GM18873 (cell line): ENCODE data around the gene CSNK1A1.

Experiments used
- ATAC-seq: cut with Tn5 transposase; IDR thresholded peaks from one replicate; pipeline ENCODE4 v1.9.1; 2021; ENCODE audit warnings: mild to moderate bottlenecking, moderate library complexity, moderate number of reproducible peaks; ENCODE audit not compliant: unreplicated experiment, low FRiP score

Gene CSNK1A1

DNA sequence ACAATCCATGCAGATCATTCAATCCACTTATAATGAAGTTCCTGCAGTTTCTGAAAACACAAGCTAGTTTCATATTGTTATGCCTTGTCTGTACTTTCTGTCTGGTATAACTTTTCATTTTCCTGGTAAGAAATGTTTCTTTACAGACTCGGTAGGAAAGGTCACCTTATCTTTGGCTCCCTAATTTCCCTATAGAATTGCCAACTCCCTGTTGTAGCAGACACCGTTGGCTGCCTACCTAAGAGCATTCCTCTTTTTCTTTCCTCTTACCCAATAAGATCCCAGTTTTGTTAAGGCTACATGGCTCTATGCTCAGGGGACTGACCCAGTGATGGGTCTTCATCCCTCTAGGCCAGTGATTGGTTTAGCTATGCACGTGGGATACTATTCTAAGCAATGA is 23.9 kb upstream of the CSNK1A1 start:
- no peak for ATAC-seq

DNA sequence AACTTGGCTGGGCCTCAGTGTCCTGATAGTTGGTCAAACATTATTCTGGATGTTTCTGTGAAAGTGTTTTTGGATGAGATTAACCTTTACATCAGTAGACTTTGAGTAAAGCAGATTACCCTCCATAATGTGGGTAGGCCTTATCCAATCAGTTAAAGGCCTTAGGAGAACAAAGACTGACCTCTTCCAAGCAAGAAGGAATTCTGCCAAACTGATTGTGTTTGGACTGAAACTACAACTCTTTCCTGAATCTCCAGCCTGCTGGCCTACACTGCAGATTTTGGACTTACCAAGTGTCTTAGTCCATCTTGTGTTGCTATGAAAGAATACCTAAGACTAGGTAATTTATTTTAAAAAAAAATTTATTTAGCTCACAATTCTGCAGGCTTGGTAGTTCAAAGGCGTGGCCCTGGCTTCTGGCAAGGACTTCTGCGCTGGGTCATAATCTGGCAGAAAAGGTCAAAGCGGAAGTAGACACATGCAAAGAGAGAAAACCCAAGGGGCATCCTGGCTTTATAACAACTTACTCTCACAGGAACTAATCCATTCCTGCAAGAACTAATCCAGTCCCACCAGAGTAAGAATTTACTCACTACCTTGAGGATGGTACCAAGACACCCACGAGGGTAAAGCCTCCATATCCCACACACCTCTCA is 21.5 kb upstream of the CSNK1A1 start:
- no peak for ATAC-seq

DNA sequence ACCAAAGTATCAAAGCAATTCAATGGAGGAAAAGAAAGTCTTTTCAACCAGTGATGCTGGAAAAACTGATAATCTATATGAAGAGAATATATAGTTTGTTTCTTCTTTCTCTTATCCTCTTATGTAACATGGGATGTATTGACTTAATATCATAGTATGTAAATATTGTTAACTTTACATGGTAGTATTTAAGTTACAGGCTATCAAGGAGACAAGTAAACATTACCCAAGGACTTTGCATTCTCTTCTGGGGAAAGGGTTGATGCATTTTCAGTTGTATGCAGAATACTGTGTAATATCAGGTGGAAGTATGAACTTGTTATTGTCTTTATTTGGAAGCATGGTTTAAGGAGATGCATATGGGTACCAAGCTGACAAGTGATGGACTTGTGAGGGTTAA is 20.9 kb upstream of the CSNK1A1 start:
- no peak for ATAC-seq

DNA sequence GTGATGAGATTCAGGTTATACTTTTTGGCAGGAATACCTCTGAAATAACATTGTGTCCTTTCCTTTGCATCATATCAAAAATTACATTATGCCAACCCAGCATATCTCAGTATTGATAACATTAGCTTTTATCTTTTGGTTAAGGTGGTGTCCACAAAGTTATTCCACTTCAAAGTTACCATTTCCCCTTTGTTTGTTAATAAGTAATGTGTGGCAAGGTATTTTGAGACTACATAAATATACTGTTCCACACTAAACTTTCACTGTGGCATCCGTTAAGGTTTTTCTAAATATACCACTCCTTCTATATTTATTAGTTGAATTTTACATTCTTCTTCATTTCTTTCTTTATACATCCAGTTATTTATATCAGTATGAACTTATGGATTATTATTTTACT is 16.0 kb upstream of the CSNK1A1 start:
- no peak for ATAC-seq

DNA sequence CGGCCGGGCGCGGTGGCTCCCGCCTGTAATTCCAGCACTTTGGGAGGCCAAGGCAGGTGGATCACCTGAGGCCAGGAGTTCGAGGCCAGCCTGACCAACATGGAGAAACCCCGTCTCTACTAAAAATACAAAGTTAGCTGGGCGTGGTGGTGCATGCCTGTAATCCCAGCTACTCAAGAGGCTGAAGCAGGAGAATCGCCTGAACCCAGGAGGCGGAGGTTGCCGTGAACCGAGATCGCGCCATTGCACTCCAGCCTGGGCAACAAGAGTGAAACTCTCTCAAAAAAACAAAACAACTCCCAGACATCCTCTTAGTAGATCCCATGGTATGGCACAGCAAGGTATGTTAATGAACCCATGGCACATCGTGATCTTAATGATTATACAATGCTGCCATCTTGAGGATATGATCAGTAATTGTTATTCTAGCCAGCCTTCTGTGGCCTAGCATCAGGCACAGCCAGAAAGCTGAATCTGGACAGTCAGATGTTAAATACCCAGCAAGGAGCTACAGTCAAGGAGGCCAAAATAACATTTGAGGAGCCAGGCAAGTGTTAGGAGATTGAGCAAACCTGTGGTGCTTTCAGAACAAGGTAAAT is 13.4 kb upstream of the CSNK1A1 start:
- ATAC-seq, result peak; percentile 85

DNA sequence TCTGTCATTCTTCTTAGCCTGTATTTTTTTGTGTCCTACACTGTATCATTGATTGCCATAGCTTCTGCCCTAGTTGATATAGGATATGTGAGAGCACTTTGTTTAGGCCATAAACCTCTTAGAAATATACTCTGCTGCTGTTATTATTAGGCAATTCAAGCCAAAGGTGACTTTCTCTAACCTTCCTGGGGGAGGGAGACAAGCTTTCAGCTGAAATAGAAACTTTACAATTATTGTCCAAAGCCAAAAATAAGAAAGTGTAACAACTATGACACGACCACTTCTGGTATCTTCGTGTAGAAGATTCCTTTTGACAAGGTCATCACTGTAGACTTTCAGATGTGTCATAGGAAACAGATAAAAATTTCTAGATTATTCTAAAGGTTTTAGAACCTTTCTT is 12.2 kb upstream of the CSNK1A1 start:
- no peak for ATAC-seq

DNA sequence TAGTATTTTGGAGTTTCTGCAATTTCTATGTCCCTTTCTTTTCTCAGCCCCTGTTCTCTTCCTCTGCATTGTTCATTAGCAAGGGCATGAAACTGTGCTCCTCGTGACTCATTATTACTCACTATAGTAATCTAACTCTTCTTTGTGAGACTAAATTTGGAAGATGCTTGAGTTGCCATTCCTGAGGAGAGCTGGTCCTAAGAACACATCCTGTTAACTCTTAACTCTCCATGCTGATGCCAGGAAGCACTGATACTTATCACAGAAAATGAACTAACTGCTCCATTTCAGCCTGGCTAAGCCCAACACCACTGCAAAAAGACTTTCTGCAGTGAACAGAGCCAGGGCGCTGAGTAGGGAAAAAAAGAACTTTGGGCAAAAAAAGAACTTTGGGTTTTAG is 10.6 kb upstream of the CSNK1A1 start:
- no peak for ATAC-seq

DNA sequence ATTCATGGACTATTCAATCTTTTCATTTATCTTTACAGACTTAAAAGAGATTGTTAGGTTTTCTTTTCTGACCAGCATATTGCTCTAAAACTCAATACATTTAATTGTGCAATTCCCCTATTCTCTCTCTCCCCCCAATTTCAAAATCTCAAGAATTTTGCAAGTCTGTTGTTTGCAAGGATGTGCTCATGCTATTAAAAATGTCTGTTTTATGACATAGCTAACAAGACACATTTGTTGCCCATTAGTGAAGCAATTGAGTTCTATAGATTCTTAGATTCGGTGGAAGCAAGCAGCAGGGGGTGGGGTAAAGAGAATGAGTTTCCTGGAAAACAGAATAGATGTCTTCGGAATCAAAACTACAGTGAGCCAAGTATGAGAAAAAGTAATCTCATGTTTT is 8.5 kb upstream of the CSNK1A1 start:
- ATAC-seq, result no peak

DNA sequence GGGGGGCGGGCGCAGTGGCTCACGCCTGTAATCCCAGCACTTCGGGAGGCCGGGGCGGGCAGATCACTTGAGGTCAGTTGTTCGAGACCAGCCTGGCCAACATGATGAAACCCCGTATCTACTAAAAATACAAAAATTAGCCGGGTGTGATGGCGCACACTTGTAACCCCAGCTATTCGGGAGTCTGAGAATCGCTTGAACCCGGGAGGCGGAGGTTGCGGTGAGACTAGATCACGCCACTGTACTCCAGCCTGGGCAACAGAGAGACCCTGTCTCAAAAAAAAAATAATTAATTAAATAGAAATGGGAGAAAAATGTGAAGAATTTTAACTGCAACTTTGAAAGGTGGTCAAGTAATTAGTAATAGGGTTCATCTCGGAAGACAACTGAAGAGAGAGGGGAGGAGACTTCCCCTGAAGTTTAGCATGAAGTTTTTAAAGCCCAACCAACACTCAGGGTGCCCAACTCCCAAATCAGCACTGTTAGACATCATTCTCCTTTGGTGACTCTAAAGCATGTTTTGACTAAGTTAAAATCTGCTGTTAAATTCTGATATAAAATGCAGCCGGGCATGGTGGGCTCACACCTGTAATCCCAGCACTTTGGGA is 1.4 kb upstream of the CSNK1A1 start:
- no peak for ATAC-seq

DNA sequence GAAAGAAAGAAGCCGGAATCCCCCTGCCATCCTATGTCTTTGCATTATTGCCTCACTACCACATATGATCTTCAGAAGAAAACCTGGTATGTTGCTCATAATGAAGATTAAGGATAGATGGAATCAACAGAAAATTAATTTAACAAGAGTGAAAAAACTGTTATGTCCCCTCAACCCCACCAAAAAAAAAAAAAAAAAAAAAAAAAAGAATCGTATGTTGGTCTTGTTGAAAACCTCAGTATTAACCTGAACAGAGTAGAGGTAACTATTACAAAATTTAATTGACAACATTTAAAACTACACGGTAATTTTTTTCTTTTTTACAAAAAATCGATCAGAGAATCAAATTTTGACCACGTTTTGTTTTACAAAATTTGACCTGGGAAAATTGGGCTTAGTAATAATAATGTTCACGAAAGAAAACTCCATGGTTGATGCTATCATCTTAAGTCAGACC is 827 bp upstream of the CSNK1A1 start:
- no peak for ATAC-seq

DNA sequence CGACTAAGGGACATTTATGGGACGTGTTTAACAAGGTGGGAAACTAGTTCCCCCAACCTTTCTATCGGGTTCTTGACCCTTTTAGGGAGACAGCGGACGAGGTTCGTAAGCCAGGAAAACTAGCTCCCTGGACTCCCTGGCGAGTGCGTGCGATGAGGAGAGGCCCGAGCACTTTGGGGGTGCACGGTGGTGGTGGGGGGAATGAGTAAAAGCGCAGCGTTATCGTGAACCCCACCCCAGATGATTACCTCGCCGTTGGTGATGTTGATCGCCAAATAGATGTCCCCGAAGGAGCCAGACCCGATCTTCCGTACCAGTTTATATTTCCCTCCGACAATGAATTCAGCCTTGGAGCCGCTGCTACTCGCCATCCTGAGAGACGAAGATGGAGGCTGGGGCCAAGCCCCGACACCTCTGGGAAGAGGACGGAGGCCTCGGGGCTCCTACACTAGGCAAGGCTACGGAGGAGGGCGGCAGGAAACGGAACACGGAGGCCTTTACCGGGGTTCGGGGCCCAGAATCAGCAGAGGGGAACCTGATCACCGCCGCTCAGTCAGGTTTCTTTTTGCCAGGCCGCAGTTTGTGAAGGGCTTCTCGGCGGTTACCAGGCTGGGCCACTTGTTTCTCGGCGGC is 529 bp downstream of the CSNK1A1 start:
- ATAC-seq, result no peak

DNA sequence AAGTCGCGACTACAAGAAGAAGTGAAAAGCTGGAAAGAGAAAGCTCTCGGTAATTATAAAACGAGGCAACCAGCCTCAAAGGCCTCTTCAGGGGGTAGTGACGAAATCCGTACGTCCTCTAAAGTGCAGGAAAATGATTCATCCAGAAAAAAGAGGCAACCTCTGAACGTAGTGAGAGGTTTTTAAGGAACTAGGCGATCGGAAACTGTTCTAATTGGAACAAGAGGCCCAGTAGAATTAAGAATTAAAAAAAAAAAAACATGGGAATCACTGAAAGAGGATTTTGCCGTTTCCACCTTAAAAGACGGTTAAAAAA is 1.0 kb downstream of the CSNK1A1 start:
- ATAC-seq, result no peak

DNA sequence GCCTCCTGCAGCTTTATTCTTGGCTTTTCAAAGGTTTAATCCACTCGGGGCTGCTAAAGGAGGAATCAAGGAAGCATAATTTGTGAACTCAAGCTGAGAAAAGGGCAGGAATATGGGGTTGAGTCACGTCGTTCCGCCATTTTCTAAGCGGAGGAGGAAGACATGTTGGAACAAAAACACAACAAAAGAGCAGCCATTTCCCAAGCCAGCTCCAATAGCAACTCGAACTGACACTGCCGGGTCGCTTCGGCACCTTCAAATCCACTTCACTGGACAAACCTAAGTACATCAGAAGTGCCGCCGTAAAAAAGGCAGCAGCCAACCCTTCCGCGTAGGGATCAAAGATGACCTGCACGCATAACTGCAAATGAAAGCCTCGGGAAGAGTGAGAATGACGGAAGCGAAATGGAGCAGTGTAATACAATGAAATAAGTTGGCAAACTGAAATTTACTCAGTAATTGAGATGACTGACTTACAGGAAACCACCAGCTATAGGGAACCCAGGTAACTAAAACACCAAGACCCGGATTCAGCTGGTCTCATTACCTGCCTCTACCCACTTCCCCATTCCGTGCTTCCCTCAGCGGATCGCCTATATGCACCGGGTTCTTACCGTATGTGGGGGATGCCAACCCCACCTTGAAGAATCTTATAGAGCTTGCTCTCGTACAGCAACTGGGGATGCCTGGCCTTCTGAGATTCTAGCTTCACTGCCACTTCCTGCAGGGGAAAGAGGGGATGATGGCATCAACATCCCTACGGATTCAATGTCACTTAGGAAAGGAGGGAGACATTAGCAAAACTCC is 1.6 kb downstream of the CSNK1A1 start:
- no peak for ATAC-seq

DNA sequence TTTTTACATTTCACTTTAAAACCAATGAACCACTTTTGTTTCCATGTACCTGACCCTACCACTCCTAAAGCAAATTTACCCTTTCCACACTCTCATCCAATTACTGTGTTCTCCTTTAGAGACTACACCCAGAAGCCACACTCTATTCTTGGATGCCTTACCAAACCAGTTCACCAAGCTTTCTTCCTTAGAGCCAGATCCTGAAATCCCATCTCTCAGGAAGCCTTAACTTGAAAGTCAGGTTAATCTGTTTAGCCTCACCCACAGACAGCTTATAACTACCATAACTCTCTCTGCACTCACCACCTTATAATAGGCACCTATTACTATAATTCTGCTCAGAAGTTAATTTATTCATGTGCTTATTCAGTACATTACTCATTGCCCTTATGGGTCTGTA is 4.3 kb downstream of the CSNK1A1 start:
- no peak for ATAC-seq

DNA sequence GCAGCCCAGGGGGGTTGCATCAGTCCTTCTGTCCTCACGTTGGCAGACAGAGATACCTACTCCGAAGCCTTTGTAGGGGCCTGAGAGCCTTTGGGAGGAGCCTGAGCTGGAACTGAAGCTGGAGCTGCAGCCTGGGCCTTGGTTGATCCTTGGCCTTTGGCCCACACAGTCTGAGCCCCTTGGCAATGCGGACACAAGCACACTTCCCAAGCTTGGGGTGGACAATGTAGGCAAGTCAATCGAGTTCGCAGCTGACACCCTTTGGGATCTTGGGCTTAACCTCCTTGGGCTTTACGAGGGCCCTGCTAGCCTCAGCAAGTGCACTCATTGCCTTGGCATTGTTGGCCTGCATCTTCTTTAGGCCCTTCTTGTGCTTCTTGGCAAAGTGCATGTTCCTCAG is 5.9 kb downstream of the CSNK1A1 start:
- no peak for ATAC-seq

DNA sequence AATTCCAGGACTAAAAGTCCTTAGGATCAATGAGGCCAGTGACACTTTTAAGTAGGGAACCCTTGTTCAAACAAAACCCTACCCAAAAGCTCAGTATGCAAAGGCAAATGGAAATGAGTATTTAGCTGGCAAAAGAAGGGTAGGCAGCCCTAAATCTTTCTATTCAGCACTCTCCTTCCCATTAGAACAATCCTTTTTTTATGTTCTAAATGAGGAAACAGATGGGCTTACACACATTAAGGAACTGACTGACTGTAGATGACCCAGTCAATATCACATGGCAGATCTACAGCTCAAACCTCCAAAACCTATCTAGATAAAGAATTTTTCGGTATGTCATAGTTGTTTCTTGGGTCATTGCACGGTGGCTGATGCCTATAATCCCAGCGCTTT is 7.2 kb downstream of the CSNK1A1 start:
- ATAC-seq, result no peak

DNA sequence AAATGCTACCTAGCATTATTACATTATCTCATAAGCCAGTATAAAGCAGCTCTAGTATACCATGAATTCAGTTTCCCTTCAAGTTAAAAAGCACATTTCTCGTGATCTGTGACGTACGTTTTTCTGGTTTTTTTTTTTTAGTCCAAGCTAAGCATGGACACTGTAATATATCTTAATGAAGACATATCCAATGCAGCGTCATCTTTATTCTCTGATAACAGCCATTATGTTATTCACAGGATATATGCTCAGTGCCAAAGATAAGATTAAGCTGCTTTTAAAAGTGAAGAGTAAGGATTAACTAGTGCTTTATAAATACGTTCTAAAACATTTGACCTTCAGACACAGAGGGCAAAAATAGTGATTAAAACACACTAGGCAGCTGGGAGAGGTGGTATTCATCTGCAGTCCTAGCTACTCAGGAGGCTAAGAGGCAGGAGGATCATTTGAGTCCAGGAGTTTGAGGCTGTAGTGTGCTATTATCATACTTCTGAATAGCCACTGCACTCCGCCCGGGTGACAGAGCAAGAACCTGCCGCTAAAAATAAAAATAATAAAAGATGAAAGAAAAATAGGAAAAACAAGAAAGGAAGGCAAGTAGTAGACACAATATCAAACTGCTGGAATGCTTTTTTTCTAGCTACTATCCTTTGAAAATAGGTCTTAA is 7.7 kb downstream of the CSNK1A1 start:
- ATAC-seq, result no peak

DNA sequence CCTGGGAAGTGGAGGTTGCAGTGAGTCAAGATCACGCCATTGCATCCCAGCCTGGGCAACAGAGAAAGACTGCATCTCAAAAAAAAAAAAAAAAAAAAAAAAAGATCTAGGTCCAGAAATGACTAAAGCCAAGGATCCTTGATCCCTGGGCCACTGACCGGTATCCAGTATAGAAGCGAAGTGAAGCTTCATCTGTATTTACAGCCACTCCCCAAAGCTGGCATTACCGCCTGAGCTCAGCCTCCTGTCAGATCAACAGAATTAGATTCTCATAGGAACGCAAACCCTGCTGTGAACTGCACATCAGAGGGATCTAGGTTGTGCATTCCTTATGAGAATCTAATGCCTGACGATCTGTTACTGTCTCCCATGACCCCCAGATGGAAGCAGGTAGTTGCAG is 9.3 kb downstream of the CSNK1A1 start:
- no peak for ATAC-seq

DNA sequence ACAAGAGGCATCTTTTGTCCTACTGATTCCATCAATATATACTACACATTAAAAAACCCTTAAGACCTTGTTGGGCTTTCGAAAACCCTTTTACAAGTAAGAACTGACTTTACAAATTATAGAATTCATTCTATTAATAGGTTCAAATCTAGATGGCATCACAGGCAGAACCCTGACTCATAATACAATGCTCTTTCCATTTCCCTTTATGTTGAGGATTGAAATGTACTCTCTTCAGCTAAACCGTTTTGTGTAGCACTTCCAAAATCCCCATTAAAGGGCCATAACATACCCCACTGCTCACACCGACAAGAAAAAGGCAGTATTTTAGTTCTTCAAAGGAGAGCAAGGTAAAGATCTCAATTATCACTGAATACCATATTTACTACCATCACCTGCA is 11.2 kb downstream of the CSNK1A1 start:
- no peak for ATAC-seq

DNA sequence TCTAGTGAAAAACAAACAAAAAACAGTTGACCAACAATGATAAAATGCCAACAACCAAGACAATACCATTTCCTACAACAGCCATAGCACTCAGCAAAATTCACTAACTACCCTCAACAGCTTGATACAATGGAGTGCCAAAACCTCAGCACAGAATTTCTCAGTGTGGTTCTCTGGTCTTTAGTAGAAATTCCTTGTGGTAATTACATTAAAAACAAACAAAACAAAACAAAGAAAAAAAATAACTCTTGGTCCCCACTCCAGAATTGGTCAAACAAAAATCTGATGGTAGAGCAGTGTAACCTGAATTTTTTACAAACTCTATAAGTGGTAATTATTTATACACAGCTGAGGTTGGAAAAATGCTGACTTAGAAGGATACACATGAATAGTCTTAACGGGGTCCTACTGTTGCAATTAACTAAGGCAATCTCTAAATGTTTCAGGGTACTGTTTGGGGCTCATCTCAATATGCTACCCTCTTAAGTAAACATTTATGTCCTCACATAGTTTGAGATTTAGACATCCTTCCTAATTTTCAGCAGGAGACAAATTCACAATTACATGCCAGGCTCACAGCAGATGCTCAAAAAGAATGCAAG is 13.8 kb downstream of the CSNK1A1 start:
- no peak for ATAC-seq
